BLaER1 (cell line): ENCODE data around the gene BMX.

Source experiments
- H3K27ac ChIP-seq: shearing (Covaris generic); formaldehyde crosslinking; 2 replicates; pipeline ENCODE4 v1.8.1; 2022
- H3K27me3 ChIP-seq: shearing (Covaris generic); formaldehyde crosslinking; 2 replicates; pipeline ENCODE4 v1.8.1; 2022
- H3K36me3 ChIP-seq: shearing (Covaris generic); formaldehyde crosslinking; 2 replicates; pipeline ENCODE4 v1.8.1; 2022
- H3K4me1 ChIP-seq: shearing (Covaris generic); formaldehyde crosslinking; 2 replicates; pipeline ENCODE4 v1.8.1; 2022
- H3K4me2 ChIP-seq: shearing (Covaris generic); formaldehyde crosslinking; 2 replicates; pipeline ENCODE4 v1.8.1; 2022
- H3K4me3 ChIP-seq: shearing (Covaris generic); formaldehyde crosslinking; 2 replicates; pipeline ENCODE4 v1.8.1; 2022
- H3K9ac ChIP-seq: shearing (Covaris generic); formaldehyde crosslinking; 2 replicates; pipeline ENCODE4 v1.8.1; 2022
- H3K9me3 ChIP-seq: shearing (Covaris generic); formaldehyde crosslinking; 2 replicates; pipeline ENCODE4 v1.8.1; 2022
- H4K20me1 ChIP-seq: shearing (Covaris generic); formaldehyde crosslinking; 2 replicates; pipeline ENCODE4 v1.8.1; 2022
- Cebpa-rat ChIP-seq: shearing (Covaris generic); IDR thresholded peaks from 2 replicates; pipeline ENCODE4 v1.8.1; 2022

The BMX gene

GRCh38 chrX:15501506-15501905 is 899 bp downstream of the BMX start:
- Histone ChIP-seq H3K9ac (no peak overlapping the region), H3K36me3 (no peaks in the 10 kb centered on the region), H4K20me1 (peaks cover 16% of the 10 kb centered on the region; the same call in 1 of the 2 replicates), H3K4me1 (no peaks in the 10 kb centered on the region), H3K4me2 (no peak overlapping the region), H3K4me3 (no peak overlapping the region), H3K9me3 (no peaks in the 10 kb centered on the region), H3K27ac (no peak overlapping the region), H3K27me3 (peaks cover 96% of the 10 kb centered on the region)
- TF ChIP-seq Cebpa-rat = no peak

DNA sequence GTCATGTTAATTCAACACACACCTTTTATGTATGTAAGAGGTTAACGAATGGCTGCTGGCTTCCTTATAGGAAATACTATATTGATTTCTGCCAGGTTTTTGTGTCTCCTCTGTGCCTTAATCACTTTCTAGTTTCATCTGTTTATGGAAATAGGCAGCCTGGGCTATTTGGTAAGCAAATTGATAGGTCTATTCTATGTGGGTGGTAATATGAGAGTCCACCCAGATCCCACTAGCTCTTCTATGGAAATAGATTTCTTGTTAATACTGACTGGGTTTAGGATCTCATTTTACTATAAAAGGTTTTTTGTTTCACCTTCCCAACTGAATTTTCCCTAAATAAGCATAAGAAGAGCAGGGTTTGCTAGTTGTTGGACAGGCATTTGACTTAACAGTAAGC is 4.1 kb downstream of the BMX start:
- Histone ChIP-seq H3K36me3 (no peaks in the 10 kb centered on the region), H3K9ac (no peak overlapping the region), H3K9me3 (no peaks in the 10 kb centered on the region), H3K27me3 (peaks cover 94% of the 10 kb centered on the region), H3K4me3 (no peak overlapping the region), H3K4me2 (no peak overlapping the region), H4K20me1 (peaks cover 9% of the 10 kb centered on the region; the same call in 1 of the 2 replicates), H3K4me1 (no peaks in the 10 kb centered on the region), H3K27ac (no peak overlapping the region)
- TF ChIP-seq Cebpa-rat = no peak

DNA sequence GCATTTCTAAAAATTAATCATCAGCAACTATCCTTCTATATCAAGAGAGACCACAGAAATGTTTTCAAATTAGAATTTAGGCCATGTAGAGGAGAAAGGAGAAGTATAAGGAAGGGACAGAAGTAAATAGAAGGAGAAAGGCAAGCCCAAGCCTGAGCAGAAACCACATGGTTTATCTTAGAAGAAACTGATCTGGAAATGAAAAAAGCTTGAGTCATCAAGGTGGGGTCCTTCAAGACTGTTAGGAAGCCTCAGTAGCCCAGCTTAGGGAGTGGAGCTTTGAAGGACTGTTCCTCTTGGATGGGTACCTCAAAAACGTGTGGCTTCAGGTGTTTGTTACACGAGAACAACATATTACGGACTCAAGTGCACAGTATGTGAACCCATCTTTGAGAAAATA is 4.5 kb downstream of the BMX start:
- no peaks in the 10 kb centered on the region for H3K4me1 ChIP-seq
- no peaks in the 10 kb centered on the region for H3K36me3 ChIP-seq
- no peak overlapping the region for H3K27ac ChIP-seq
- H4K20me1 ChIP-seq = peaks cover 9% of the 10 kb centered on the region; the same call in 1 of the 2 replicates
- no peak overlapping the region for H3K4me3 ChIP-seq
- no peak for TF ChIP-seq Cebpa-rat
- H3K9ac ChIP-seq = no peak overlapping the region
- H3K27me3 ChIP-seq = peaks cover 94% of the 10 kb centered on the region
- no peaks in the 10 kb centered on the region for H3K9me3 ChIP-seq
- H3K4me2 ChIP-seq = no peak overlapping the region

GRCh38 chrX:15507005-15507404 is 6.4 kb downstream of the BMX start:
- peaks cover 14% of the 10 kb centered on the region; the same call in 1 of the 2 replicates for H4K20me1 ChIP-seq
- H3K4me3 ChIP-seq = no peak overlapping the region
- no peak overlapping the region for H3K4me2 ChIP-seq
- H3K27me3 ChIP-seq = peaks cover 92% of the 10 kb centered on the region
- no peak for TF ChIP-seq Cebpa-rat
- no peaks in the 10 kb centered on the region for H3K4me1 ChIP-seq
- H3K9ac ChIP-seq = no peak overlapping the region
- H3K27ac ChIP-seq = no peak overlapping the region
- no peaks in the 10 kb centered on the region for H3K36me3 ChIP-seq
- no peaks in the 10 kb centered on the region for H3K9me3 ChIP-seq

GRCh38 chrX:15509845-15510244 is 9.2 kb downstream of the BMX start:
- Histone ChIP-seq H3K9ac (no peak overlapping the region), H3K36me3 (no peaks in the 10 kb centered on the region), H3K27ac (no peak overlapping the region), H4K20me1 (peaks cover 14% of the 10 kb centered on the region; the same call in 1 of the 2 replicates), H3K9me3 (no peaks in the 10 kb centered on the region), H3K27me3 (peaks cover 87% of the 10 kb centered on the region), H3K4me1 (no peaks in the 10 kb centered on the region), H3K4me2 (no peak overlapping the region), H3K4me3 (no peak overlapping the region)
- TF ChIP-seq Cebpa-rat = no peak

- Histone ChIP-seq H3K4me3 (no peak overlapping the region), H3K4me2 (no peak overlapping the region), H3K4me1 (no peaks in the 10 kb centered on the region), H3K27me3 (peaks cover 81% of the 10 kb centered on the region), H4K20me1 (peaks cover 6% of the 10 kb centered on the region; the same call in 1 of the 2 replicates), H3K9ac (no peak overlapping the region), H3K9me3 (no peaks in the 10 kb centered on the region), H3K36me3 (no peaks in the 10 kb centered on the region), H3K27ac (no peak overlapping the region)
- no peak for TF ChIP-seq Cebpa-rat
These were observed 11.0 kb downstream of the BMX start for GRCh38 chrX:15511563-15511962.

GRCh38 chrX:15512401-15512965 is 11.9 kb downstream of the BMX start:
- peaks cover 77% of the 10 kb centered on the region for H3K27me3 ChIP-seq
- H3K27ac ChIP-seq = no peak overlapping the region
- H4K20me1 ChIP-seq = peaks cover 6% of the 10 kb centered on the region; the same call in 1 of the 2 replicates
- no peak overlapping the region for H3K4me3 ChIP-seq
- H3K4me1 ChIP-seq = no peaks in the 10 kb centered on the region
- no peak for TF ChIP-seq Cebpa-rat
- H3K9me3 ChIP-seq = no peaks in the 10 kb centered on the region
- no peak overlapping the region for H3K4me2 ChIP-seq
- no peak overlapping the region for H3K9ac ChIP-seq
- no peaks in the 10 kb centered on the region for H3K36me3 ChIP-seq

- H3K27ac ChIP-seq = no peak overlapping the region
These were observed 13.7 kb downstream of the BMX start for GRCh38 chrX:15514279-15514678.

GRCh38 chrX:15515931-15516330 is 15.3 kb downstream of the BMX start:
- peaks cover 83% of the 10 kb centered on the region for H3K27me3 ChIP-seq
- no peaks in the 10 kb centered on the region for H3K4me1 ChIP-seq
- H3K27ac ChIP-seq = no peak overlapping the region
- H3K9ac ChIP-seq = no peak overlapping the region
- H3K4me2 ChIP-seq = no peak overlapping the region
- TF ChIP-seq Cebpa-rat = no peak
- no peaks in the 10 kb centered on the region for H3K36me3 ChIP-seq
- H3K4me3 ChIP-seq = no peak overlapping the region
- peaks cover 11% of the 10 kb centered on the region; the same call in 1 of the 2 replicates for H4K20me1 ChIP-seq
- H3K9me3 ChIP-seq = no peaks in the 10 kb centered on the region

More at GRCh38 chrX:15514279-15514678, 13.7 kb downstream of the BMX start:
- Histone ChIP-seq H3K9ac (no peak overlapping the region), H3K27me3 (peaks cover 83% of the 10 kb centered on the region), H4K20me1 (peaks cover 6% of the 10 kb centered on the region; the same call in 1 of the 2 replicates), H3K4me2 (no peak overlapping the region), H3K4me3 (no peak overlapping the region), H3K9me3 (no peaks in the 10 kb centered on the region), H3K36me3 (no peaks in the 10 kb centered on the region), H3K4me1 (no peaks in the 10 kb centered on the region)
- no peak for TF ChIP-seq Cebpa-rat

DNA sequence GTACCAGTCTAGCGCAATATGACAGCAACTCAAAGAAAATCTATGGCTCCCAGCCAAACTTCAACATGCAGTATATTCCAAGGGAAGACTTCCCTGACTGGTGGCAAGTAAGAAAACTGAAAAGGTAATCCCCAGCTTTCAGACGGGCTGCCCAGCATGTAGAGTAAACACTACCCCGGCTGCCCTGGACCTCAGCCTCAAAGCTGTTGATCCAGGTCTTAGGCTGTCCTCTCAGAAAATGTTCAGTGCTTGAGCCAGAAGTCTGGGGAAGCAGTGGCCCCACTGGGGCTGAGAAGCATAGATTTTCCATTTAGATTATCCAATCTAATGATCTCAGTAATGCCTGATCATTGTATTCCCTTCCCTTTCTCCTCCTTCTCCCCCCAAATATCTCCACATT is 21.9 kb downstream of the BMX start:
- no peak overlapping the region for H3K4me3 ChIP-seq

DNA sequence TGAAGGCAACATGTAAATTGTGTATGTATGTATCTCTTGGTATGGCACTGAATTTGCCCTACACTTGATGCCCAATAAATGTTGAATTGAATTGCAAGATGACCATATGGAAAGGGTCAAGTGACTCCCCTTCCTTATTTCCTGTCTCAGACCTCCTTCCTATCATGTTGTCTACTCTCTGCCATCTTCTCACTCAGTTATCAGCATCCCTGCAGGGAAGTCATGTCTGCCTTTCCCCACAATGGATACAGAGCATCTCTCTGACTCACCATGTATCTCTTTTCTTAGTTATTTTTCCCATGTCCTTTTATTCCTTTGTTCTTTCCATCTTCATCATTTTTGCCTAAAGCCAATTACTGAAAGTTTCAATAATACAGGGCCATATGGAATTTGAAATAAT is 22.5 kb downstream of the BMX start:
- Histone ChIP-seq H3K4me2 (no peak overlapping the region), H3K4me3 (no peak overlapping the region), H3K4me1 (no peaks in the 10 kb centered on the region), H3K9me3 (no peaks in the 10 kb centered on the region), H3K9ac (no peak overlapping the region), H3K36me3 (no peaks in the 10 kb centered on the region), H4K20me1 (peaks cover 12% of the 10 kb centered on the region; the same call in 1 of the 2 replicates), H3K27ac (no peak overlapping the region), H3K27me3 (peaks cover 93% of the 10 kb centered on the region)
- no peak for TF ChIP-seq Cebpa-rat

More for the DNA sequence above, 21.9 kb downstream of the BMX start:
- Histone ChIP-seq H3K27ac (no peak overlapping the region), H3K4me1 (no peaks in the 10 kb centered on the region), H3K36me3 (no peaks in the 10 kb centered on the region), H4K20me1 (peaks cover 12% of the 10 kb centered on the region; the same call in 1 of the 2 replicates), H3K4me2 (no peak overlapping the region), H3K9ac (no peak overlapping the region), H3K27me3 (peaks cover 93% of the 10 kb centered on the region), H3K9me3 (no peaks in the 10 kb centered on the region)
- TF ChIP-seq Cebpa-rat = no peak
